Esophagus muscularis mucosa (tissue), 4 donors: Measurements from ENCODE around the gene ZNF185. TPM values are rescaled to one million over a fixed set of nuclear protein-coding genes. Genes with fewer than 3 reads are reported as not detected.

ENCODE experiments used
- DNase-seq: peaks from one replicate; pipeline ENCODE4 v3.0.0-alpha.2; 2017; ENCODE audit errors: extremely low spot score
- H3K27ac ChIP-seq, 4 donors: fragments of 200-600 bp; sonication (generic); replicated peaks in 1 of 4; 1 replicate in 3 of 4; 2 replicates in 1 of 4; pipeline ENCODE4 v1.5.1; 2016 to 2019; ENCODE audit warnings: mild to moderate bottlenecking in 1 of 4
- H3K27me3 ChIP-seq, 4 donors: fragments of 200-600 bp; sonication (generic); one replicate each; pipeline versions ENCODE4 v1.5.1 to v1.6.0; 2016 to 2019
- H3K36me3 ChIP-seq, 4 donors: fragments of 200-600 bp; sonication (generic); one replicate each; pipeline ENCODE4 v1.5.1; 2016 to 2019
- H3K4me1 ChIP-seq, 4 donors: fragments of 200-600 bp; sonication (generic); one replicate each; pipeline ENCODE4 v1.5.1; 2016 to 2019
- H3K4me3 ChIP-seq, 4 donors: fragments of 200-600 bp; sonication (generic); 1 replicate in 2 of 4; 2 replicates in 2 of 4; pipeline ENCODE4 v1.5.1; 2016 to 2019; ENCODE audit warnings: mild to moderate bottlenecking in 4 of 4, moderate library complexity in 1 of 4
- H3K9me3 ChIP-seq, 4 donors: fragments of 200-600 bp; sonication (generic); 1 replicate in 3 of 4; 2 replicates in 1 of 4; pipeline ENCODE4 v1.5.1; 2016 to 2019
- CTCF ChIP-seq, 3 experiments: fragments of 200-600 bp in 2 of 3; fragments of 450-650 bp in 1 of 3; sonication (generic) in 2 of 3; IDR thresholded peaks; one replicate each; pipeline ENCODE4 v1.5.1; 2017 to 2019; ENCODE audit warnings: antibody characterized with exemption in 3 of 3, mild to moderate bottlenecking in 2 of 3, moderate library complexity in 1 of 3
- EP300 ChIP-seq: sonication (generic); formaldehyde crosslinking; IDR thresholded peaks from one replicate; pipeline ENCODE4 v1.6.1; 2017; ENCODE audit warnings: antibody characterized with exemption
- POLR2A ChIP-seq: fragments of 450-650 bp; IDR thresholded peaks from one replicate; pipeline ENCODE4 v1.6.1; 2017; ENCODE audit warnings: antibody characterized with exemption, moderate library complexity, mild to moderate bottlenecking, low read depth
- POLR2AphosphoS5 ChIP-seq, 2 donors: sonication (generic); formaldehyde crosslinking; IDR thresholded peaks; one replicate each; pipeline ENCODE4 v1.6.1; 2017; ENCODE audit warnings: antibody characterized with exemption in 2 of 2
- WGBS: methylation state at CpG from one replicate; pipeline ENCODE4 v1.1.5; 2018; 5-methylcytosine and 5-hydroxymethylcytosine counted together
- intact Hi-C: fragments of 100-400 bp; cut with DNase I; formaldehyde crosslinking; loops from one replicate; pipeline ENCODE4 v1.15.1; 2023
- total RNA-seq, 4 donors: library from RNA; depleted of rRNA; stranded (reverse); fragments of >200 nt; gene quantifications; one replicate each; pipeline versions ENCODE4 v1.1.0 to v1.2.1, GENCODE V29; 2016

Gene ZNF185
- total RNA-seq, 4 donors from 2014 or later = 2.5 to 3.7 (median 3.0) TPM

- Histone ChIP-seq H3K9me3 (no peaks in the 10 kb centered on the region), H3K27ac (no peak overlapping the region), H3K27me3 (no peaks in the 10 kb centered on the region), H3K4me1 (no peaks in the 10 kb centered on the region), H3K36me3 (no peaks in the 10 kb centered on the region), H3K4me3 (no peak overlapping the region)
- TF ChIP-seq POLR2AphosphoS5 (IDR thresholded peaks at IDR 0.05) (no peak), CTCF (IDR thresholded peaks at IDR 0.05) (no peak), POLR2A (no peak), EP300 (no peak)
- intact Hi-C loops = no loop called here
- DNase-seq = no peak
- 56% methylated on average over 6 of the region's 6 CpGs for WGBS
These were observed 13.7 kb upstream of the ZNF185 start for GRCh38 chrX:152884171-152884570.

- no peaks in the 10 kb centered on the region for H3K36me3 ChIP-seq
- H3K4me3 ChIP-seq = no peak overlapping the region
- intact Hi-C loops = no loop called here
- no peak overlapping the region for H3K27ac ChIP-seq
- 62% methylated on average over 3 of the region's 3 CpGs for WGBS
- no peaks in the 10 kb centered on the region for H3K27me3 ChIP-seq
- TF ChIP-seq POLR2A = no peak
- no peak for TF ChIP-seq POLR2AphosphoS5 (IDR thresholded peaks at IDR 0.05)
- no peak for TF ChIP-seq EP300
- TF ChIP-seq CTCF (IDR thresholded peaks at IDR 0.05) = no peak
- H3K4me1 ChIP-seq = no peaks in the 10 kb centered on the region
- no peaks in the 10 kb centered on the region for H3K9me3 ChIP-seq
- no peak for DNase-seq
These were observed 11.2 kb upstream of the ZNF185 start for GRCh38 chrX:152886716-152887115.

GRCh38 chrX:152892499-152892898 lies 5.4 kb upstream of the ZNF185 start:
- Histone ChIP-seq H3K4me1 (peaks cover 0 to 2% (median 1%) of the 10 kb centered on the region in 4 donors), H3K27ac (no peak overlapping the region), H3K4me3 (no peak overlapping the region), H3K27me3 (no peaks in the 10 kb centered on the region), H3K9me3 (no peaks in the 10 kb centered on the region), H3K36me3 (no peaks in the 10 kb centered on the region)
- 75% methylated on average over 4 of the region's 4 CpGs for WGBS
- DNase-seq = no peak
- intact Hi-C loops = no loop called here
- TF ChIP-seq EP300 (no peak), POLR2AphosphoS5 (IDR thresholded peaks at IDR 0.05) (no peak), CTCF (IDR thresholded peaks at IDR 0.05) (no peak), POLR2A (no peak)

- intact Hi-C loops = no loop called here
- no peak overlapping the region for H3K27ac ChIP-seq
- peaks cover 0 to 8% (median 6%) of the 10 kb centered on the region in 4 donors for H3K4me1 ChIP-seq
- TF ChIP-seq POLR2AphosphoS5 (IDR thresholded peaks at IDR 0.05) (no peak), EP300 (no peak), CTCF (IDR thresholded peaks at IDR 0.05) (no peak), POLR2A (no peak)
- 59% methylated on average over 17 of the region's 22 CpGs for WGBS
- H3K9me3 ChIP-seq = no peaks in the 10 kb centered on the region
- H3K27me3 ChIP-seq = peaks cover 0 to 3% (median under 1%) of the 10 kb centered on the region in 4 donors
- DNase-seq = no peak
- no peaks in the 10 kb centered on the region for H3K36me3 ChIP-seq
- H3K4me3 ChIP-seq = no peak overlapping the region
These were observed 4.6 kb upstream of the ZNF185 start for GRCh38 chrX:152892999-152893891.
